Uterus (tissue), 2 donors: ENCODE measurements around the gene SIK2.

Source experiments
- POLR2A ChIP-seq, 2 donors: fragments of 450-650 bp; IDR thresholded peaks; one replicate each; pipeline ENCODE4 v1.6.1; 2016; ENCODE audit warnings: antibody characterized with exemption in 2 of 2, mild to moderate bottlenecking in 1 of 2, moderate library complexity in 1 of 2
- TF ChIP-seq, protein P1 (sequence below), 4 experiments: fragments of 200-600 bp in 2 of 4; fragments of 450-650 bp in 2 of 4; sonication (generic) in 2 of 4; IDR thresholded peaks; one replicate each; pipeline ENCODE4 v1.5.1; 2016 to 2019; ENCODE audit warnings: antibody characterized with exemption in 4 of 4, mild to moderate bottlenecking in 2 of 4, moderate library complexity in 1 of 4

DNA sequence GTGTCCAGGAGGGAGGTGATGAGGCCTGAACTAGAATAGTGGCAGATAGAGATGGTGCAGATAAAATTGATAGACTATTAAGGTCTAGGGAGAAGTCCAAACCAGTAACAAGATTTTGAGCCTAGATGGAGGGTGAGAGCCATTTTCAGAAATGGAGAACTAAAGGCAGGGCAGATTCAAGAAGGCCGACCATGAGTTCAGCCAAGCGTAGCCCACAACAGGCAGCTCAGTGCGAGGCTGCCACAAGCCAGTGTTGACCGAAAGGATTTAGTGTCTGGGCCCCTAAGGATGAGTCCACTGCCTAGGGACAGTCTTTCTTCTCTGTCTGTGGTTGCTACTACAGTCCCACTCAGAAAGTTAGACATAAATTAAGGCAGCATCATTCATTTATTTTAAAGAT is 112.3 kb downstream of the SIK2 start:
- TF ChIP-seq, protein P1, sequence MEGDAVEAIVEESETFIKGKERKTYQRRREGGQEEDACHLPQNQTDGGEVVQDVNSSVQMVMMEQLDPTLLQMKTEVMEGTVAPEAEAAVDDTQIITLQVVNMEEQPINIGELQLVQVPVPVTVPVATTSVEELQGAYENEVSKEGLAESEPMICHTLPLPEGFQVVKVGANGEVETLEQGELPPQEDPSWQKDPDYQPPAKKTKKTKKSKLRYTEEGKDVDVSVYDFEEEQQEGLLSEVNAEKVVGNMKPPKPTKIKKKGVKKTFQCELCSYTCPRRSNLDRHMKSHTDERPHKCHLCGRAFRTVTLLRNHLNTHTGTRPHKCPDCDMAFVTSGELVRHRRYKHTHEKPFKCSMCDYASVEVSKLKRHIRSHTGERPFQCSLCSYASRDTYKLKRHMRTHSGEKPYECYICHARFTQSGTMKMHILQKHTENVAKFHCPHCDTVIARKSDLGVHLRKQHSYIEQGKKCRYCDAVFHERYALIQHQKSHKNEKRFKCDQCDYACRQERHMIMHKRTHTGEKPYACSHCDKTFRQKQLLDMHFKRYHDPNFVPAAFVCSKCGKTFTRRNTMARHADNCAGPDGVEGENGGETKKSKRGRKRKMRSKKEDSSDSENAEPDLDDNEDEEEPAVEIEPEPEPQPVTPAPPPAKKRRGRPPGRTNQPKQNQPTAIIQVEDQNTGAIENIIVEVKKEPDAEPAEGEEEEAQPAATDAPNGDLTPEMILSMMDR (IDR thresholded peaks at IDR 0.05): no peak
- no peak for TF ChIP-seq POLR2A (IDR thresholded peaks at IDR 0.05)
